ENCODE results near the gene MAPKAPK5.
A peak's percentile ranks its signal among the peaks of the same experiment; 100 is the strongest.
"Not testable (repeated sequence)": the region's sequence is repeated elsewhere in the genome, so short reads cannot be mapped to it uniquely, and the experiment has no call there.

MAPKAPK5 gene

DNA sequence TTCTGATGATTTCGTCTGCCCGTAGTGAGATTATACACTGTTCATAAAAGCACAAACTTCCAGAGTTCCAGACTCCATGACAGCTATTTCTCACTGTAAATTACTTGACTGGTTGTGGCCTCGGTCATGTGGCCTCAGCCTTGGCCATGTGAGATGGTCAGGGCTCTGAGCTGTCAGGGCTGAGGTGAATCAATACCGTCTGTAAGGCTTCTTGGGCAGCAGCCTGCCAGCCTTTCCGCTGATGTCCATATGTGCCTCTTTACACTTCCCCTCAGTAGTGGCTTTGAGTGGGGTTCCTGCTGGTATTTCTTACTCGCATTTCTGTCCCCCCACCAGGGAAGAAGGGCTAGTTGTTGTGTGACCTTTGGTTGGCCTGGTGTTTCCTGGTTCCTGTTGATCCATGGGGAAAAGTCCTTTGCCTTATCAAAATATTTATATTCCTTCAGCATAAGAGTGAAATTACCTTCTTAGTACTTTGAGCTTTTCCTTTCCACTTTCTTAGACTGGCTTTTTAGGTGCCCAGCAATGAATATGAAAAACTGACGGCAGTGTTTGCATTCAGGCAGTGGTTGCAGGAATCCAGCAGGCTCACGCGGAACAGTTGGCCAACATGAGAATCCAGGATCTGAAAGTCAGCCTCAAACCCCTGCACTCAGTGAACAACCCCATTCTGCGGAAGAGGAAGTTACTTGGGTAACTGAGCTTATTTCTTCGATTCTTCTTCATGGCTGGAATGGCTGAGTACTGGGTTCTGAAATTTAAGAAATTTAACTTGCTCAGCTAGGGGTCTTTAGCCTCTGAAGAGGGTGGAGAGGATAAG lies 46.1 kb downstream of the MAPKAPK5 start:
- DNase-seq, result peak; percentile 58 to 62 (median 59)

GRCh38 chr12:111893287-111893686 lies 51.3 kb downstream of the MAPKAPK5 start:
- DNase-seq, result no peak

GRCh38 chr12:111894556-111894955 lies 52.5 kb downstream of the MAPKAPK5 start:
- no peak for DNase-seq

- DNase-seq, result no peak
Observed at GRCh38 chr12:111901182-111901581, 59.2 kb downstream of the MAPKAPK5 start.

GRCh38 chr12:111904446-111904975 lies 62.5 kb downstream of the MAPKAPK5 start:
- DNase-seq, result no peak

DNA sequence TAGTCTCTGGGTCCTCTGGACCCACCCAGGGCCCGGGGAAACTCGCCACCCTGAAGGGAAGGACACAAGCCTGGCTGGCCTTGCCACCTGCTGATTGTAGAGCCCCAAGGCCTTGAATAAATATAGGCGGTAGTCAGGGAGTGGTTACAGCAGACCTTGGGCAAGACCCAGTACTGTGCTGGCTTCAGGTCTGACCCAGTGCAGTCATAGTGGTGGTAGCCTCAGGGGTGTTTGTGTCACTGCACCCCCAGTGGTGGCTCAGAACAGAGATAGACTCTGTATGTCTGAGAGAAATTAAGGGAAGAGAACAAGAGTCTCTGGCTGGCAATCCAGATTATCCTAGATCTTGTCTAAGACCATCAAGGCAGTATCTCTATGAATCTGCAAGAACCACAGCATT lies 63.5 kb downstream of the MAPKAPK5 start:
- DNase-seq, result no peak

DNA sequence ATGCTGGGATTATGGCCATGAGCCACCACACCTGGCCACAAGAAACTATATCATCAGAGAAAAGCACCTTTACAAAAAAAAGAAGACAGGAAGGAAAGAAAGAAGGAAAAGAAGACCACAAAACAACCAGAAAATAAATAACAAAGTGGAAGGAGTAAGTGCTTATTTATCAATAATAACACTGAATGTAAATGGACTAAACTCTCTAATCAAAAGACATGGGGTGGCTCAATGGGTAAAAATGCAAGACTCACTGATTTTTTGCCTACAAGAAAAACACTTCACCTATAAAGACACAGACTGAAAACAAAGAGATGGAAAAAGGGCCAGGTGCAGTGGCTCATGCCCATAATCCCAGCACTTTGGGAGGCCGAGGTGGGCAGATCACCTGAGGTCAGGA lies 65.7 kb downstream of the MAPKAPK5 start:
- DNase-seq, result no peak

- DNase-seq, result no peak
Observed at GRCh38 chr12:111925171-111925570, 83.1 kb downstream of the MAPKAPK5 start.

DNA sequence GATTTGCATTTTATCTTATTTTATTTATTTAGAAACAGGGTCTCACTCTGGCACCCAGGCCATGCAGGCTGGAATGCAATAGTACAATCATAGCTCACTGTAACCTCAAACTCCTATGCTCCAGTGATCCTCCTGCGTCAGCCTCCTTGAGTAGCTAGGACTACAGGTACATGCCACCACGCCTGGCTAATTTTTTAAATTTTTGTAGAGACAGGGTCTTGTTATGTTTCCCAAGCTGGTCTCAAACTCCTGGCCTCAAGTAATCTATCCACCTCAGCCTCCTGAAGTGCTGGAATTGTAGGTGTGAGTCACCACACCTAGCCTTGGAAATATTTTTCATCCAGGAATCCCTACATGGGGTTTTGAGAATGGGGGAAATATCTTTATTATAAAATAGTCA lies 84.6 kb downstream of the MAPKAPK5 start:
- no peak for DNase-seq

GRCh38 chr12:111927346-111927745 lies 85.3 kb downstream of the MAPKAPK5 start:
- DNase-seq, result no peak

GRCh38 chr12:111932241-111932640 lies 90.2 kb downstream of the MAPKAPK5 start:
- no peak for DNase-seq

DNA sequence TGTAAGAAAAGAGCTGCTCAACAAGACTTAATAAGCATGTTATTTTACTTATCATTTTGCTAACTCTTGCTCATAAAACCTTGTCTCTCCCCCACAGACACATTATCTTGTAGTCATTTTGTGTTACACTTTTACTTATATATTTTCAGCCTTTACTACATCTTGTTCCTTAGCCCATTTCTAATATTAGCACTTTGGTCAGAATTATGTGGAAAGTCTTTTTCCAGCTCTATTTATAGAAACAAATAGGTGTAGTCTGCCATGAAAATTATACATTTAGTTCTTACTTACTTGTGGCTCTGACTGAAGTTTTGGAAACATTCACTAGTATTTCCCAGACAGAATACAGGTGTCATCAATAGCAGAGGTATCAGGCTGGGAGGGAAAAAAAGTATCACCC lies 94.8 kb downstream of the MAPKAPK5 start:
- no peak for DNase-seq

DNA sequence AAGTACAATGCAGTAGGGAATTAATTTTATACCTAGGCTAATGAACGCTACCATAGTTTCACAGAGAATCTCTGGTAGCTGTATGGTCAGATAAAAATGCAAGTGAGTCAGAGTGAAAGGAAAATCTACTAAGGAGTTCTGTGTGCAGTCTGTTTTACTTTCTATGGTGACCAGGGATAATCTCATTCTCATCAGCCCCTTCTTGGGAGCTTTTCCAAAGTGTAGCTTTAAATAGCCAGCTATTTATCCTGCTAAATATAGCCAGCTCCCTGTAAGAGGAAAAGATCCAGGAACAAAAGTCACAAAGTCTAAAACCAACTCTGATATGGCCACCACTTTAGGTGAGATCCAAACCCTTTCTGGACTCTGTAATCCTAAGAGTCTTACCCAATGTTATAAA lies 95.4 kb downstream of the MAPKAPK5 start:
- no peak for DNase-seq

DNA sequence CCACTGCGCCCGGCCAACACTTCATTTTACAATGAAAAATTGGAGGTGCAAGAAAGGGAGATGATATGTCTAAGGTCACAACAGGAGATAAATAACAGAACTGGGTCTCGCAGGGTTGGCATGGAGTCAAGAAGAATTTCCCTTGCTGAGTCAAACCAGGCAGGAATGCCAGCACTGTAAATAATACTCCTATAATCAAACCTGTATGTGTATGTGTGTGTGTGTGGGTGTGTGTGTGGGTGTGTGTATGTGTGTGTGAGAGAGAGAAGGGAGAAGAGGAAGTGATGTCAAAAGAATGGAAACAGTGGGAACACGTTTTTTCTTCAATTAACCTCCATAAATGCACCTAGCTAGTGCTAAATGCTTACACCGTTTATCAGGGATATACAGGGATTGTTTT lies 100.5 kb downstream of the MAPKAPK5 start:
- DNase-seq, result peak in 2 of 3 donors; percentile 43

- DNase-seq, result no peak
Observed at GRCh38 chr12:111943929-111944328, 101.9 kb downstream of the MAPKAPK5 start.

DNA sequence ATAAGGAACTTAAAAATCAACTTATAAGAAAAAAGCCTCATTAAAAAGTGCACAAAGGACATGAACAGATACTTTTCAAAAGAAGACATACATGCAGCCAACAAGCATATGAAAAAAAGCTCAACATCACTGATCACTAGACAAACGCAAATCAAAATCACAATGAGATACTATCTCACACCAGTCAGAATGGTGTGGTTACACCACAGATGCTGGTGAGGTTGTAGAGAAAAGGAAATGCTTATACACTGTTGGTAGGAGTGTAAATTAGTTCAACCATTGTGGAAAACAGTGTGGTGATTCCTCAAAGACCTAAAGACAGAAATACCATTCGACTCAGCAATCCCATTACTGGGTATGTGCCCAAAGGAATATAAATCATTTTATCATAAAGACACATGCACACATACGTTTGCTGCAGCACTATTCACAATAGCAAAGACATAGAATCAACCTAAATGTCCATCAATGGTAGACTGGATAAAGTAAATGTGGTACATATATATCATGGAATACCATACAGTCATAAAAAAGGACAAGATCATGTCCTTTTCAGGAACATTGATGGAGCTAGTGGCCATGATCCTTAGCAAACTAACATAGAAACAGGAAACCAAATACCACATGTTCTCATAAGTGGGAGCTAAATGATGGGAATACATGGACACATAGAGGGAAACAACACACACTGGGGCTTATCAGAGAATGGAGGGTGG lies 109.1 kb downstream of the MAPKAPK5 start:
- not testable (repeated sequence) for DNase-seq

Data from suppressor macrophage treated with lipopolysaccharide for 1 hour (primary cell).